Left forelimb (tissue), 1 donor: ENCODE measurements around the gene CEMIP2.
A peak's percentile ranks its signal among the peaks of the same experiment; 100 is the strongest.
"Not testable (repeated sequence)": the region's sequence is repeated elsewhere in the genome, so short reads cannot be mapped to it uniquely, and the experiment has no call there.

Experiments
- DNase-seq: peaks from one replicate; pipeline ENCODE4 v3.0.0-alpha.2; 2018; ENCODE audit warnings: low spot score

CEMIP2 gene

DNA sequence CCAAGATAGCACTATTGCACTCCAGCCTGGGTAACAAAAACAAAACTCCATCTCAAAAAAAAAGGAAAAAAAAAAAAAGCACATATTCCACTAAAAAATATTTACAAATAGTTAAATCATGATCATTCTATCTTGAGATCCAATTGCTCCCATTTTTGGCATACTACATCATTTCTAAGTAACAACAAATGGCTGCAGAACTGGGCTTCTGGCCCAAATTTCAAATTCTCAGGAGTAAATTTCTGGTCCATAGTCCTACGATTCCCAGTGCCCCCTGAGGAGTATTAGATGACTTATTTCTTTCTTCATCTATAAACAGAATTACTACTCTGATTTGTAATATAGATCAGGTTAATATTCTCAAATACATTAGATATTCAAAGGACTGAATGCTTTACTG is 62.1 kb downstream of the CEMIP2 start:
- DNase-seq, result no peak

DNA sequence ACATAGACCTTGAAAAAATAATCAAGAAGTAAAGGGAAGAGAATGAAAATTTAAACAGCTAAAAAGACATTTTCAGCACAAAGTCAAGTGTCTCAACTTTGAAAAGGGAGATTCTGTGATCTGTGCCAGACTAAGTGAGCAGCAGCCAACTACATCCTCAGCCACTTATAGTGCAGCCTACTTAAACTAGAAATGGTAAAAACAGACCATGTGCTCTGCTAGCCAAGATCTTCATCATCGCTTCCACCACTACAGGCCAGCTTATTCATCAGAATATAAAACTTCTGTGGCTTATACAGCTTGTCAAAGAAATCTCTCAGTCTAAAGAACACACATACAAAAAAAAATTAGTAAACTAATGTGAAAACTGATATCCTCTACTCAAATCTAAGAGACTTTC is 63.5 kb downstream of the CEMIP2 start:
- DNase-seq, result peak; percentile 69

- DNase-seq, result no peak
Observed at GRCh38 chr9:71703172-71703872, 65.0 kb downstream of the CEMIP2 start.

- no peak for DNase-seq
Observed at GRCh38 chr9:71697882-71698281, 70.4 kb downstream of the CEMIP2 start.

DNA sequence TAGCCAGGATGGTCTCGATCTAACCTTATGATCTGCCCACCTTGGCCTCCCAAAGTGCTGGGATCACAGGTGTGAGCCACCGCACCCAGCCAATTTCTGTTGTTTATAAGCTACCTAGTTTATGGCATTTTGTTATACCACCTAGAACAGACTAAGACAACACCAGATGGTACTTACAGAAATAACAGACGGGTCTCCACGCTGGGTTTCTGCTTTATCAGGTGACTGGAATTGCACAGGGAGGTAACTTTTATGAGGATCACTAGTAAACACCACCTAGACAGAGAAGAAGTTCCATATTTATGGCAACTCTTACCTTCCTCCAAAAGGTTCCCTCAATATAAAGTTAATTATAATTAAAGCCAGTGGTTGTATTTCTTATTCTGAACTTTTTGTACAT is 74.0 kb downstream of the CEMIP2 start:
- no peak for DNase-seq

- DNase-seq, result no peak
Observed at GRCh38 chr9:71693607-71694006, 74.7 kb downstream of the CEMIP2 start.

DNA sequence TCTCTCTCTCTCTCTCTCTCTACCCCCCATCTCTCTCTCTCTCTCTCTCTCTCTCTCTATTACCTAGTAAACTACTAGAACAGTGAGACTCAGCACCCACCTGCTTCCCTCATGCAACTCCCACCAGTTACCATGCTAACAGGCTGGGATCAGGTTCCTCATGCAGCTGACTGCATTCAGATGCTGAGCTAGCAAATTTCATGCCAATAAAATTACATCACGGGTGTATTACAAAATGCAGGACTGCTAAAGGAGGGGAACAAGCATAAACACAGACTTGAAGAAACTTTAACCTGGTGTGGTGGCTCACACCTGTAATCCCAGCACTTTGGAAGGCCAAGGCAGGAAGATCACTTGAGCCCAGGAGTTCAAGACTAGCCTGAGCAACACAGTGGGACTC is 76.0 kb downstream of the CEMIP2 start:
- no peak for DNase-seq

GRCh38 chr9:71691576-71691975 is 76.7 kb downstream of the CEMIP2 start:
- DNase-seq, result not testable (repeated sequence)

DNA sequence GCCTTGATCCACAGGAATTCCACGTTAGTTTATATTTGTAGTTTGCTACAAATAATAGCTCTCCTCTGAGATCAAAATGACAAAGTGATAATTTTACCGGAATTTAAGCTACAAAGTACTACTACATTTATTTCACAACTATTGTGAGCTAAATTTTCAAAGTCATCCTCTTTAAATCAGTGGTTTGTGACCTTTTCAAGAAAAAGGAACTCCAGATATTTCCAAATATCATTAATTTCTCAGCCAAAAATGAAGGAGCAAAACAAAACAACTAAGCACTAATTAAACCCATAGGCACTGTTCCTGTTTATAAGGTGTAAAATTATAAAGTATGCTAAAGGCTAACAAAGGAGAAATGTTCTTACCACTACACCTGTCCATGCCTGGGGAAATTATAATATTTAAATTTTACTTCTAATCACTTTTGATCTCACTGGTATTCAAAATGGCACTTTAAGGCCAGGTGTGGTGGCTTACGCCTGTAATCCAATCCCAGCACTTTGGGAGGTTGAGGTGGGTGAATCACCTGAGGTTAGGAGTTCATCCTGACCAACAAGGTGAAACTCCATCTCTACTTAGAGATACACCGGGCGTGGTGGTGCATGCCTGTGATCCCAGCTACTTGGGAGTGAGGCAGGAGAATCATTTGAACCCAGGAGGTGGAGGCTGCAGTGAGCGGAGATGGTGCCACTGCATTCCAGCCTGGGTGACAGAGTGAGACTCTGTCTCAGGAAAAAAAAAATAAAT is 77.5 kb downstream of the CEMIP2 start:
- DNase-seq, result no peak

DNA sequence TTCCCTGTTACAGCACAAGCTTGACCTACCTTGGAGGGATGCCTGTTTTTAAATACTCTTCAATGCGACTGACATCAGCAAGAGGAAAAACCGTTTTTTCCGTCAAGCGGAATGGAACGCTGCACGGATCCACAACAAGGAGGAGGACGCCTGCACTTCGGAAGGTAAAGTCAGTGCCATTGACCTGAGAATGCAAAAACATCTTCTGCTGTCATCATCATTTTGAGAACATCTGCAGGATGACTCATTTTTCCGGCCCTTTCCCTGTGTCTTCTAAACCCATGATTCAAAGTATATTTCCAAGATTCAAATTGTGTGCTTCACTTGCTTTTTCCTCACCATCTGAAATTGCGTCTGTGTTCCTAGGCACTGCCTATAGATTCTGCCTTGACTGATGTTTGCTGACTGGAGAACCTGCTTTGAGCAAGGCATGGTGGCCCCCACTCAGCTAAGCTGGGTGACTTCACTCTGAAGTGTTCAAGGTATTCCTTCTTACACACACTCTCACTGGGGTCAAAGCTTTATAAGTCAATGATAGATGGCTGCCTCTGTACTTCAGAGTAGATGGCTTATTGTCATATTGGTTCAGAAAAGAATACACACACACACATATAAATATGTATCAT is 78.1 kb downstream of the CEMIP2 start:
- no peak for DNase-seq

- no peak for DNase-seq
Observed at GRCh38 chr9:71687676-71688075, 80.6 kb downstream of the CEMIP2 start.

GRCh38 chr9:71685988-71686387 is 82.3 kb downstream of the CEMIP2 start:
- DNase-seq, result no peak

DNA sequence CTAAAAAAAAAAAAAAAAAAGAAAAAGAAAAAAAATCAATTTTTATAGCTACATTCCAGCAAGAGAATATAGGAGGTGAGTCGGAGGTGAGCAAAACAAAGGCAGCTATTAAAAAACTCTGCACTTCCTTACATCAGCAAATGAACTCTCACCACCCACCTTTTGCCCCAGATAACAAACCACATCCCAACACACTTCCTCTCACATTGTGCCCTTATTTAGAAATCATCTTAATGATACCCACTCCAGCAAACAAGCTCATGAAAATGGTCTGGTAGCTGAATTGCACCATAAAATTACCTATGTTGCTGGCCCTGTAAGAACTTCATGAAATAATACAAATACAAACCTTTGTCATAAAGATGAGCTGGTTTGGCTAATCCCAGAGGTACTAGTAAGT is 82.9 kb downstream of the CEMIP2 start:
- DNase-seq, result no peak

DNA sequence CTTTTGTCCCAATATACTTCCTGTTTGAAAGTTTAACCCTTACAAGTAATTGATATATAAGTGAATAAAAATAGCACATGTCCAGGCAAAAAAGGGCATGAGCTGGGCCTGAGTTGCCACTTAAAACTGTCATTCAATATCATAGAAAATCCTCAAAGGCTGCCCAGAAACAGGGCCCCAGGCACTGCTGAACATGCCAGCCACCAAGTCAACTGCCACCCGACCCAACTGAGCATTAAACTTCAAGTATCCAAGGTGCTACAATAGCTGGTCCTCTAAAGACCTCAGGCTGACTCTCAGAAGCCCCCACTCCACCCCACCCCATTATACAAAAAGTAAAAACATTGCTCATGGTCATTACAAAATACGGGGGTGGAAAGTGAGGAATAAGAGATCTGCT is 83.7 kb downstream of the CEMIP2 start:
- DNase-seq, result no peak

DNA sequence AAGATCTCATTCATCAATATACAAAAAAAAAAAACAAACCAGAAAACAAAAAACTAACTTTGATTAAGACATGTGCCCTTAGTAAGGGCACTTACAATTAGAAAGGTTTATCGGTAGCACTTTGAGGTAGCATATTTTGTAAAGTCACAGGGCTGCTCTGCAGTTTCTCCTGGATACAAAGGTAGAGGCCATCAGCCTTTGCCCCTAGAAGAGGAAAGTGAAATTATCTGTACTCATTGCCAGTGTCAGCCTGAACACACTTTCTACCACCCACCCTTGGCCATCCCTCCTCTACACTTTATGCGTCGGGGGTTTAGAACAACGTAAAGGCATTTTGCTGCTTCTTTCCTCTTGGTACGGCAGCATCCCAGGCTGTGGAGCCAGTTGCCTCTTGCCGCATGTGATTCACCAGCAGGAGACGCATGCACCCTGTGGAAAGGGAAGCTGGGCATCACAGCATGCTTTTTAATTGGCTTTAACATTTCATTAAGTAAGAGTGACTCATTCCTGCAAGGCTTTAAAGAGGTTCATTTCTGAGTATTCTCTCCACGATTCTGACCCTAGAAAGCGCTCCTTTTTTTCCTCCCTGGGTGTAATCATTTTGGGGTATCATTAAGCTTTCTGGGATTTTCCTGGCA is 84.6 kb downstream of the CEMIP2 start:
- no peak for DNase-seq

- DNase-seq, result no peak
Observed at GRCh38 chr9:71681708-71682272, 86.5 kb downstream of the CEMIP2 start.

DNA sequence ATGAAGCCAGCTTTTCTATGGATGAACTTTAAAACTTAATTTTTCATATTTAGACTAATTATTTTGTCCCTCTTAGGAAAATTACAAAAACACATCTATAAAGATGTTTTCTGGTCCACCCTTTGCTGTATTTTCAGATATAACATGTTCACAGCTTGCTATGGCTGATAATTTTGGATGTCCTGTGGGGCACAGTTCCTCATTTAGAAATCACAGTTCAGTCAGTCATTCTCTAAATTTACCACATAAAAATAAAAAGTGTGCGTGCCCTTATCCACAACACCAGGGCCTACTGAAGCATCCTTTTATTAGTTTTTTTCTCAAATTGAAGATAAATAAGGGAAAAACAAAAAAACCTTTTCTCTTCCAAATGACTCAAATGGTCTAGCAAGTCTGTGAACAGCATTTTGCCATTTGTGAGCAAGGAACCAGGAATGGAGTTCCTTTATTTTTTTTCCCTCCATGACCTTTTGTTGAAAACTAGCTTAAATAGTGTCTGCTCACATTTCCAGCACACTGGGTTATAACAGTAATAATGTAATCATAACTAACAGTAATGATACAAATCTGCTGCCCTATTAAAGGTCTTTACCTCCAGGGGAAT is 87.1 kb downstream of the CEMIP2 start:
- no peak for DNase-seq

- no peak for DNase-seq
Observed at GRCh38 chr9:71680189-71680980, 87.9 kb downstream of the CEMIP2 start.

GRCh38 chr9:71678999-71679398 is 89.3 kb downstream of the CEMIP2 start:
- no peak for DNase-seq

- DNase-seq, result no peak
Observed at GRCh38 chr9:71677209-71677608, 91.1 kb downstream of the CEMIP2 start.

- no peak for DNase-seq
Observed at GRCh38 chr9:71676460-71676859, 91.9 kb downstream of the CEMIP2 start.
